ENCODE data around the gene MRPS7. TPM values are rescaled to one million over a fixed set of nuclear protein-coding genes. Genes with fewer than 3 reads are reported as not detected.

MRPS7 gene
- total RNA-seq, 1 donor from 2014 or later: 38.2 TPM

GRCh38 chr17:75313941-75314551 lies 52.4 kb downstream of the MRPS7 start:
- TF ChIP-seq CTCF (IDR thresholded peaks at IDR 0.05): no peak
- Mint-ChIP-seq H3K36me3 (ENCODE audit: low read depth) (no peaks in the 10 kb centered on the region), H3K9me3 (ENCODE audit: low read depth) (no peaks in the 10 kb centered on the region), H3K27me3 (ENCODE audit: low read depth) (no peaks in the 10 kb centered on the region), H3K27ac (ENCODE audit: unreplicated experiment) (no peak overlapping the region), H3K4me1 (ENCODE audit: low read depth) (peaks cover 5% of the 10 kb centered on the region), H3K4me3 (ENCODE audit: unreplicated experiment) (no peak overlapping the region)
- DNase-seq (ENCODE audit: low spot score): no peak

- Mint-ChIP-seq H3K27me3 (ENCODE audit: low read depth) (no peaks in the 10 kb centered on the region), H3K4me1 (ENCODE audit: low read depth) (no peaks in the 10 kb centered on the region), H3K36me3 (ENCODE audit: low read depth) (peaks cover 4% of the 10 kb centered on the region), H3K4me3 (ENCODE audit: unreplicated experiment) (no peak overlapping the region), H3K27ac (ENCODE audit: unreplicated experiment) (no peak overlapping the region), H3K9me3 (ENCODE audit: low read depth) (no peaks in the 10 kb centered on the region)
- TF ChIP-seq CTCF (IDR thresholded peaks at IDR 0.05): no peak
- DNase-seq (ENCODE audit: low spot score): no peak
Observed at GRCh38 chr17:75315541-75316243, 54.0 kb downstream of the MRPS7 start.

Other genes with a start within 250 kb of the MRPS7 start
- gene MRPL58, start 249.2 kb upstream of the MRPS7 start, total RNA-seq: 18.9 to 25.7 TPM (median 19.8 TPM) in 3 replicates
- 178 to 185 TPM (median 183 TPM) in 3 replicates for gene ATP5PD, start 214.9 kb upstream of the MRPS7 start, total RNA-seq
- 16.8 to 20.4 TPM (median 17.1 TPM) in 3 replicates for gene KCTD2, start 214.7 kb upstream of the MRPS7 start, total RNA-seq
- gene SLC16A5, start 173.9 kb upstream of the MRPS7 start, total RNA-seq: 2.1 to 3.0 TPM (median 3.0 TPM) in 3 replicates
- gene ARMC7, start 151.9 kb upstream of the MRPS7 start, total RNA-seq: 10.8 to 12.3 TPM (median 12.1 TPM) in 3 replicates
- 23.3 to 31.2 TPM (median 30.4 TPM) in 3 replicates for gene NT5C, start 130.1 kb upstream of the MRPS7 start, total RNA-seq
- gene JPT1, start 107.4 kb upstream of the MRPS7 start, total RNA-seq: 78.6 to 90.4 TPM (median 86.4 TPM) in 3 replicates
- gene SUMO2, start 78.9 kb upstream of the MRPS7 start, total RNA-seq: 307 to 347 TPM (median 312 TPM) in 3 replicates
- gene NUP85, start 56.2 kb upstream of the MRPS7 start, total RNA-seq: 36.7 to 63.9 TPM (median 41.3 TPM) in 3 replicates
- 26.9 to 30.3 TPM (median 28.4 TPM) in 3 replicates for gene GGA3, start 273 bp upstream of the MRPS7 start, total RNA-seq
- 19.0 to 21.6 TPM (median 20.4 TPM) in 3 replicates for gene MIF4GD, start 9.4 kb downstream of the MRPS7 start, total RNA-seq
- 6.7 to 11.7 TPM (median 11.3 TPM) in 3 replicates for gene SLC25A19, start 27.6 kb downstream of the MRPS7 start, total RNA-seq
- gene GRB2, start 143.8 kb downstream of the MRPS7 start, total RNA-seq: 73.9 to 83.7 TPM (median 79.4 TPM) in 3 replicates
- gene TMEM94, start 194.8 kb downstream of the MRPS7 start, total RNA-seq: 45.6 to 52.3 TPM (median 49.5 TPM) in 3 replicates

All from chondrocyte (in vitro differentiated cells).